Heart right ventricle (tissue), 16 donors: ENCODE measurements around the gene FRMD5. TPM values are rescaled to one million over a fixed set of nuclear protein-coding genes. Genes with fewer than 3 reads are reported as not detected.

Experiments
- ATAC-seq, 8 donors: fragments of 200-7000 bp; cut with Tn5 transposase; one replicate each; pipeline ENCODE4 v1.9.1; 2020; ENCODE audit warnings: mild to moderate bottlenecking in 8 of 8, moderate library complexity in 8 of 8, moderate number of reproducible peaks in 1 of 8
- DNase-seq, 2 donors: peaks; one replicate each; pipeline ENCODE4 v3.0.0-alpha.2; 2020
- H3K27ac ChIP-seq, 10 donors: fragments of 200-600 bp; sonication (generic) in 2 of 10; one replicate each; pipeline versions ENCODE4 v1.5.0 to v1.8.0; 2020 to 2022; ENCODE audit warnings: mild to moderate bottlenecking in 3 of 10
- H3K27me3 ChIP-seq, 7 donors: fragments of 200-600 bp; one replicate each; pipeline ENCODE4 v1.8.0; 2021 to 2022; ENCODE audit warnings: mild to moderate bottlenecking in 2 of 7
- H3K36me3 ChIP-seq, 9 donors: fragments of 200-600 bp; sonication (generic) in 1 of 9; one replicate each; pipeline versions ENCODE4 v1.5.0 to v1.8.0; 2020 to 2022; ENCODE audit warnings: mild to moderate bottlenecking in 2 of 9
- H3K4me1 ChIP-seq, 9 donors: fragments of 200-600 bp; sonication (generic) in 1 of 9; one replicate each; pipeline versions ENCODE4 v1.5.0 to v1.8.0; 2020 to 2022; ENCODE audit warnings: mild to moderate bottlenecking in 4 of 9
- H3K4me3 ChIP-seq, 10 donors: fragments of 200-600 bp; sonication (generic) in 2 of 10; one replicate each; pipeline versions ENCODE4 v1.5.0 to v1.8.0; 2020 to 2022; ENCODE audit warnings: mild to moderate bottlenecking in 7 of 10, moderate library complexity in 2 of 10
- H3K9me3 ChIP-seq, 11 donors: fragments of 200-600 bp in 10 of 11; sonication (generic) in 2 of 11; one replicate each; pipeline versions ENCODE4 v1.5.0 to v1.8.0; 2013 to 2022; ENCODE audit warnings: mild to moderate bottlenecking in 2 of 11, control low read depth in 1 of 11, moderate library complexity in 1 of 11
- WGBS, 2 donors: extraction: QIAGEN DNeasy Blood & Tissue Kit; methylation state at CpG; one replicate each; pipeline ENCODE4 v1.1.7; 2013; ENCODE audit warnings: inconsistent platforms in 1 of 2; 5-methylcytosine and 5-hydroxymethylcytosine counted together
- intact Hi-C, 10 donors: fragments of 100-400 bp; cut with DNase I; formaldehyde crosslinking; loops; one replicate each; pipeline versions ENCODE4 v1.11.1 to v1.14.2; 2022
- polyA plus RNA-seq, 2 donors: library from polyadenylated mRNA; stranded (reverse); fragments of 200-250 nt; gene quantifications; one replicate each; pipeline ENCODE4 v1.2.3, GENCODE V29; 2013
- total RNA-seq, 10 donors: library from RNA; stranded (reverse); fragmentation: NEBNext Ultra II Directional in 3 of 10; extraction: Animal tissue kit (Norgen Biotek cat#: 25700) in 3 of 10; gene quantifications; one replicate each; pipeline versions ENCODE4 v1.2.1 to v1.2.4, GENCODE V29; 2021 to 2023
- TF ChIP-seq, protein P1 (sequence below), 9 donors: fragments of 200-600 bp; sonication (generic) in 2 of 9; IDR thresholded peaks; one replicate each; pipeline versions ENCODE4 v1.5.0 to v1.8.0; 2021 to 2022; ENCODE audit warnings: antibody characterized with exemption in 9 of 9, mild to moderate bottlenecking in 5 of 9, moderate library complexity in 1 of 9
- donor health status: Arrhythmogenic right ventricular cardiomyopathy.
- donor health status: ischemic (EF 13 %, LVEDD 7.1; RV severe dilation, severe dysfunction).
- donor health status: healthy with polysubstance abuse.
- donor health status: DM: no; HTN: yes; CAD: no.
- donor health status: DM: no; HTN: no; CAD: no.
- donor health status: ischemic (EF 25% LVEDD 6.9; RV normal size, moderate dysfunction).
- donor health status: ischemic (EF 25% LVEDD 5.7; RV mildly dilated, moderate dysfunction).
- donor health status: healthy.
- donor health status: DM: yes; HTN: yes; CAD: no.
- donor health status: Ischemic cardiomyopathy.
- donor health status: ischemic (EF 35%, LVEDD 5.7; RV mildly dilated, moderate dysfunction).
- donor health status: nonischemic (EF 11% LVEDD 7.7; RV severe dilation, severe dysfunction).
- donor health status: DM: yes; HTN: yes; CAD: no.
- donor health status: PGD.
- donor health status: ischemic (EF 29% LVEDD 5.4; RV normal size, mild dysfunction).
- donor health status: nonischemic (EF 23%, LVEDD 6.1; RV moderate dilation, normal function).

FRMD5 gene
- total and polyA plus RNA-seq, 12 donors = 7.2 to 86.3 (median 55.3) TPM

DNA sequence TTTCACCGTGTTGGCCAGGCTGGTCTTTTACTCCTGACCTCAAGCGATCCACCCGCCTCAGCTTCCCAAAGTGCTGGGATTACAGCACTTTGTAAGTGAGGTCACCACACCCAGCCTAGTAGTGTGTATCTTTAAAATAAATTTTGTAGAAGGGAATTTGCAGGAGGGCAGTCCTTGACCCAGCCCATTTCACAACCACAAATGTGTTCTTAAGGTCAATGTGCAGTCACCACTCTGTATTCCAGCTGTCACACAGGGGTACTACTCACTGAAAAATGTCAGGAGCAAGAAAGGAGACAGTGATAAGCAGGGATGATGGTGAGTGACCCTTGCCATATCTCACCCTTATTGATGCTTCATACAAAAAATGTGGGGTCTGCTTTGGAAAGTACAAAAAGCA lies 98.5 kb downstream of the FRMD5 start:
- H3K27me3 ChIP-seq = no peaks in the 10 kb centered on the region
- 97% methylated on average over 3 of the region's 3 CpGs for WGBS, 2 donors
- H3K4me3 ChIP-seq = no peak overlapping the region
- H3K4me1 ChIP-seq = peaks cover 0 to 10% (median 0%) of the 10 kb centered on the region in 9 donors
- H3K36me3 ChIP-seq = no peaks in the 10 kb centered on the region
- TF ChIP-seq, protein P1, sequence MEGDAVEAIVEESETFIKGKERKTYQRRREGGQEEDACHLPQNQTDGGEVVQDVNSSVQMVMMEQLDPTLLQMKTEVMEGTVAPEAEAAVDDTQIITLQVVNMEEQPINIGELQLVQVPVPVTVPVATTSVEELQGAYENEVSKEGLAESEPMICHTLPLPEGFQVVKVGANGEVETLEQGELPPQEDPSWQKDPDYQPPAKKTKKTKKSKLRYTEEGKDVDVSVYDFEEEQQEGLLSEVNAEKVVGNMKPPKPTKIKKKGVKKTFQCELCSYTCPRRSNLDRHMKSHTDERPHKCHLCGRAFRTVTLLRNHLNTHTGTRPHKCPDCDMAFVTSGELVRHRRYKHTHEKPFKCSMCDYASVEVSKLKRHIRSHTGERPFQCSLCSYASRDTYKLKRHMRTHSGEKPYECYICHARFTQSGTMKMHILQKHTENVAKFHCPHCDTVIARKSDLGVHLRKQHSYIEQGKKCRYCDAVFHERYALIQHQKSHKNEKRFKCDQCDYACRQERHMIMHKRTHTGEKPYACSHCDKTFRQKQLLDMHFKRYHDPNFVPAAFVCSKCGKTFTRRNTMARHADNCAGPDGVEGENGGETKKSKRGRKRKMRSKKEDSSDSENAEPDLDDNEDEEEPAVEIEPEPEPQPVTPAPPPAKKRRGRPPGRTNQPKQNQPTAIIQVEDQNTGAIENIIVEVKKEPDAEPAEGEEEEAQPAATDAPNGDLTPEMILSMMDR (IDR thresholded peaks at IDR 0.05) = no peak
- no peak for DNase-seq
- no peaks in the 10 kb centered on the region for H3K9me3 ChIP-seq
- intact Hi-C loops = no loop called here
- ATAC-seq = no peak
- H3K27ac ChIP-seq = no peak overlapping the region

DNA sequence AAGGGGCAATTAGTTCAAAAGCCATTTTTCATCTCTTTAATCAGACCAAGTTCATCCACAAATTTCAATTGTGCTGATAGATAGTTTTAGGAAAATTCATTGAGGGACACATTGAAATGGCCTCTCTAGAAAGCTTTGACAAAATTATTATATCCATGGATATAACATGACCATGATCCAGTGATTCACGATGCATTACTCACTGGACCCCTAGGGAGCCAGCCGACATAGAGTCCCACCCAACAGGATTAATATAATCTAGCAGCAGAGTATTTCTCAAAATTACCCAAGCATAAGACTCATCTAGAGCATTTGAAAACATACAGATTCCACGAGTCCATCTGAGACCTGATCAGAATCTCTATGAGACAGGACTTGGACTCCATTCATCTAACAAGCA lies 100.3 kb downstream of the FRMD5 start:
- intact Hi-C loops = no loop called here
- ATAC-seq (no peak), DNase-seq (no peak)

DNA sequence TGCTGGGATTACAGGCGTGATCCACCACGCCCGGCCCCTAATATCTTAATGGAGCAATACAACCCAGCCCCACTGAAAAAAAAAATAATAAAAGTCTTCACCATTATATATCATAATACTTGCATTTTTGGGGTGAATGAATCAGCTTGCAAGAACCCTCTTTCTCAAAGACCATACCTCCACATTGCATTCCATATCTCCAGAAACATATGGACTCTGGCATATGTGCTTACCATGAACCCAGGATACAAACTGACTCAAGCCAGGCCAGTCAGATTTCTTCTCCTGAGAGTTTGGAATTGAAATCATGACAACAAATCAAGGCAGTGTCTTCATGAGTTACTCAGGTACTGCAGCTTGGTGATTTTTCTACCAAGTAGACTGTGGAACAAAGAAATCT lies 101.2 kb downstream of the FRMD5 start:
- no peaks in the 10 kb centered on the region for H3K36me3 ChIP-seq
- H3K4me3 ChIP-seq = no peak overlapping the region
- DNase-seq = no peak
- intact Hi-C loops = no loop called here
- TF ChIP-seq, protein P1 (IDR thresholded peaks at IDR 0.05) = no peak
- no peak for ATAC-seq
- no peak overlapping the region for H3K27ac ChIP-seq
- no peaks in the 10 kb centered on the region for H3K27me3 ChIP-seq
- WGBS, 2 donors = 98 to 99% methylated on average over 3 of the region's 3 CpGs
- peaks cover 0 to 13% (median 0%) of the 10 kb centered on the region in 9 donors for H3K4me1 ChIP-seq
- no peaks in the 10 kb centered on the region for H3K9me3 ChIP-seq

More for the DNA sequence above, 100.3 kb downstream of the FRMD5 start:
- WGBS, 2 donors = 78 to 93% methylated on average over 3 of the region's 3 CpGs
- Histone ChIP-seq H3K4me3 (no peak overlapping the region), H3K27ac (no peak overlapping the region), H3K36me3 (no peaks in the 10 kb centered on the region), H3K9me3 (no peaks in the 10 kb centered on the region), H3K27me3 (no peaks in the 10 kb centered on the region), H3K4me1 (peaks cover 0 to 13% (median 0%) of the 10 kb centered on the region in 9 donors)
- TF ChIP-seq, protein P1 (IDR thresholded peaks at IDR 0.05) = no peak

DNA sequence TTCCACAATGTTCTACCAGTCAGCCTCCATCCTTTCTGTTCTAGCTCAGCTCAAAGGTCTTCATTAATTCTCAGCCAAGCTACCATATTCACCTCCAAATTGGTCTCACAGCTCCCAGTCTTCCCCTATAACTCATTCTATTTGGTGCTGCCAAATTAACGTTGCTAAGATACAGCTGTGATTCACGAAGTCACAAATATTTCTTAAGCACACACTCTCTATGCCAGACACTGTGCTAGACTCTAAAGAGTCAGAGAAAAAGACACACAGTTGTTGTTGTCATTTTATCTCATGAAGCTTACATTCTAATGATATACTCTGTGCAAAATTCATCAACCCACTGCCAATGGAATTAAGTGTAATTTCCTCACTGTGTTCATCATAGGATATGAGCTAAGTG lies 102.8 kb downstream of the FRMD5 start:
- Histone ChIP-seq H3K4me3 (no peak overlapping the region), H3K9me3 (no peaks in the 10 kb centered on the region), H3K4me1 (peaks cover 0 to 13% (median 0%) of the 10 kb centered on the region in 9 donors), H3K27ac (no peak overlapping the region), H3K27me3 (no peaks in the 10 kb centered on the region), H3K36me3 (no peaks in the 10 kb centered on the region)
- ATAC-seq = peak in 2 of 8 donors; percentile 29 to 44
- TF ChIP-seq, protein P1 (IDR thresholded peaks at IDR 0.05) = no peak
- 24 to 43% methylated on average over 2 of the region's 2 CpGs for WGBS, 2 donors
- no peak for DNase-seq
- intact Hi-C loops = no loop called here
